Choroid plexus epithelial cell (primary cell): ENCODE measurements around the gene SYCE3.

Experiments used
- DNase-seq: peaks from one replicate; pipeline ENCODE4 v3.0.0-alpha.2; 2010; ENCODE audit warnings: low read depth
- H3K4me3 ChIP-seq: 2 replicates; pipeline ENCODE4 v1.5.1; 2011; ENCODE audit warnings: low read depth, mild to moderate bottlenecking, control low read depth, low read length, moderate library complexity
- CTCF ChIP-seq: conservative IDR thresholded peaks from 2 replicates; pipeline ENCODE4 v1.5.1; 2011; ENCODE audit warnings: low read depth, mild to moderate bottlenecking, control low read depth, inconsistent platforms, low read length, moderate library complexity

SYCE3 gene

GRCh38 chr22:50529416-50529896 is 33.3 kb downstream of the SYCE3 start:
- H3K4me3 ChIP-seq, result peak overlapping the region; percentile 62
- no peak for DNase-seq

GRCh38 chr22:50528682-50529415 is 33.9 kb downstream of the SYCE3 start:
- no peak for DNase-seq
- TF ChIP-seq CTCF, result no peak
- peak overlapping the region; percentile 62 for H3K4me3 ChIP-seq

More at GRCh38 chr22:50529416-50529896, 33.3 kb downstream of the SYCE3 start:
- TF ChIP-seq CTCF, result no peak

- H3K4me3 ChIP-seq, result no peak overlapping the region
- no peak for DNase-seq
- no peak for TF ChIP-seq CTCF
These were observed 34.6 kb downstream of the SYCE3 start for GRCh38 chr22:50527921-50528681.

GRCh38 chr22:50526834-50527801 is 35.6 kb downstream of the SYCE3 start:
- TF ChIP-seq CTCF, result no peak
- H3K4me3 ChIP-seq, result peak overlapping the region; percentile 84
- DNase-seq, result no peak

- TF ChIP-seq CTCF, result peak; percentile 33
- H3K4me3 ChIP-seq, result peak overlapping the region; percentile 84
- DNase-seq, result peak; percentile 83
These were observed 36.4 kb downstream of the SYCE3 start for GRCh38 chr22:50526108-50526833.

- no peak for DNase-seq
- no peak for TF ChIP-seq CTCF
- peak overlapping the region; percentile 84 for H3K4me3 ChIP-seq
These were observed 36.9 kb downstream of the SYCE3 start for GRCh38 chr22:50525858-50526107.
